MCF 10A (cell line): ENCODE results near the gene ZNFX1. TPM values are rescaled to one million over a fixed set of nuclear protein-coding genes. Genes with fewer than 3 reads are reported as not detected.

Experiments
- BruUV-seq: library from RNA; stranded (reverse); fragments of 400-500 nt; replicated peaks from 2 replicates; lab custom pipeline; 2021; lab: Mats Ljungman, UMichigan
- CTCF ChIA-PET: fragments of 300-600 bp; sonication (Branson Sonifier 250); formaldehyde crosslinking; extraction: SDS; loops from one replicate; lab custom pipeline; 2021; ENCODE audit warnings: antibody characterized with exemption, inconsistent platforms; lab: Yijun Ruan, JAX
- POLR2A ChIA-PET: fragments of 300-600, 350-650 bp; sonication (Branson Sonifier 250); formaldehyde crosslinking; extraction: SDS; loops from one replicate; lab custom pipeline; 2020; ENCODE audit warnings: antibody characterized with exemption, inconsistent platforms; lab: Yijun Ruan, JAX
- DNase-seq: peaks from one replicate; pipeline ENCODE4 v3.0.0-alpha.2; 2018; ENCODE audit not compliant: unreplicated experiment
- H3K27ac Mint-ChIP-seq: one replicate; pipeline ENCODE4 v1.8.0; 2022; ENCODE audit warnings: mild to moderate bottlenecking, low read depth, mixed read lengths; ENCODE audit not compliant: unreplicated experiment
- H3K27me3 Mint-ChIP-seq: one replicate; pipeline ENCODE4 v1.8.0; 2022; ENCODE audit warnings: mixed read lengths; ENCODE audit not compliant: insufficient read depth, unreplicated experiment
- H3K36me3 Mint-ChIP-seq: one replicate; pipeline ENCODE4 v1.8.0; 2022; ENCODE audit warnings: mild to moderate bottlenecking, moderate library complexity, mixed read lengths; ENCODE audit not compliant: insufficient read depth, unreplicated experiment
- H3K4me1 Mint-ChIP-seq: one replicate; pipeline ENCODE4 v1.8.0; 2022; ENCODE audit warnings: mixed read lengths; ENCODE audit not compliant: insufficient read depth, unreplicated experiment
- H3K4me3 Mint-ChIP-seq: one replicate; pipeline ENCODE4 v1.8.0; 2022; ENCODE audit warnings: mild to moderate bottlenecking, moderate library complexity, mixed read lengths; ENCODE audit not compliant: unreplicated experiment
- H3K9me3 Mint-ChIP-seq: one replicate; pipeline ENCODE4 v1.8.0; 2022; ENCODE audit warnings: mixed read lengths; ENCODE audit not compliant: unreplicated experiment
- CTCF ChIP-seq: fragments of 200-600 bp; IDR thresholded peaks from one replicate; pipeline ENCODE4 v1.8.0; 2022; ENCODE audit warnings: antibody characterized with exemption, mild to moderate bottlenecking; ENCODE audit not compliant: unreplicated experiment
- intact Hi-C: fragments of 100-400 bp; cut with micrococcal nuclease; formaldehyde crosslinking; loops from 2 replicates; pipeline ENCODE4 v1.14.1; 2022
- total RNA-seq: library from RNA; stranded (reverse); gene quantifications from 2 replicates; pipeline ENCODE4 v1.2.3, GENCODE V29; 2022

The ZNFX1 gene
- total RNA-seq, 1 experiment from 2014 or later, result 24.3 TPM

- TF ChIP-seq CTCF, result no peak
- CTCF ChIA-PET, result interaction anchor here (0.6 kb wide), 1 partner anchor 71 kb away, joined by 3 read pairs; no protein-coding TSS in a partner anchor
- BruUV-seq, result no TSS peak
- H3K4me1 Mint-ChIP-seq, result peaks cover 8% of the 10 kb centered on the region
- no peak overlapping the region for H3K4me3 Mint-ChIP-seq
- no peaks in the 10 kb centered on the region for H3K36me3 Mint-ChIP-seq
- no peak overlapping the region for H3K27ac Mint-ChIP-seq
- intact Hi-C loops, result no loop called here
- POLR2A ChIA-PET, result interaction anchor here (0.6 to 1.1 kb wide), 4 partner anchors 21 to 220 kb away, joined by 3 to 4 read pairs (median 3); no protein-coding TSS in a partner anchor
- no peak for DNase-seq
- H3K9me3 Mint-ChIP-seq, result peaks cover 13% of the 10 kb centered on the region
- H3K27me3 Mint-ChIP-seq, result peaks cover 29% of the 10 kb centered on the region
Measured at GRCh38 chr20:49313283-49313682, 35.4 kb upstream of the ZNFX1 start.

GRCh38 chr20:49312661-49313060 lies 34.8 kb upstream of the ZNFX1 start:
- DNase-seq, result no peak
- Mint-ChIP-seq H3K36me3 (no peaks in the 10 kb centered on the region), H3K27me3 (peaks cover 23% of the 10 kb centered on the region), H3K9me3 (peaks cover 13% of the 10 kb centered on the region), H3K27ac (no peak overlapping the region), H3K4me1 (peaks cover 8% of the 10 kb centered on the region), H3K4me3 (no peak overlapping the region)
- CTCF ChIA-PET, result no interaction called here
- no peak for TF ChIP-seq CTCF
- intact Hi-C loops, result no loop called here
- POLR2A ChIA-PET, result interaction anchor here (0.6 to 1.1 kb wide), 3 partner anchors 20 to 39 kb away, joined by 3 to 4 read pairs (median 3); no protein-coding TSS in a partner anchor
- no TSS peak for BruUV-seq

- peaks cover 6% of the 10 kb centered on the region for H3K27me3 Mint-ChIP-seq
- peaks cover 13% of the 10 kb centered on the region for H3K9me3 Mint-ChIP-seq
Measured at GRCh38 chr20:49310705-49311104, 32.8 kb upstream of the ZNFX1 start.

GRCh38 chr20:49308875-49309274 lies 31.0 kb upstream of the ZNFX1 start:
- DNase-seq, result no peak
- peaks cover 13% of the 10 kb centered on the region for H3K9me3 Mint-ChIP-seq
- CTCF ChIA-PET, result no interaction called here
- TF ChIP-seq CTCF, result no peak
- BruUV-seq, result no TSS peak
- H3K27me3 Mint-ChIP-seq, result no peaks in the 10 kb centered on the region
- H3K36me3 Mint-ChIP-seq, result no peaks in the 10 kb centered on the region
- no peak overlapping the region for H3K27ac Mint-ChIP-seq
- peaks cover 8% of the 10 kb centered on the region for H3K4me1 Mint-ChIP-seq
- intact Hi-C loops, result no loop called here
- POLR2A ChIA-PET, result interaction anchor here (2.1 kb wide), 1 partner anchor 17 kb away, joined by 7 read pairs; no protein-coding TSS in a partner anchor
- no peak overlapping the region for H3K4me3 Mint-ChIP-seq

More at GRCh38 chr20:49310705-49311104, 32.8 kb upstream of the ZNFX1 start:
- Mint-ChIP-seq H3K27ac (no peak overlapping the region), H3K4me3 (no peak overlapping the region), H3K4me1 (peaks cover 8% of the 10 kb centered on the region), H3K36me3 (no peaks in the 10 kb centered on the region)
- DNase-seq, result peak; percentile 43
- TF ChIP-seq CTCF, result no peak
- CTCF ChIA-PET, result interaction anchor here (0.5 to 2.1 kb wide), 3 partner anchors 10 to 231 kb away, joined by 3 to 5 read pairs (median 3); no protein-coding TSS in a partner anchor
- POLR2A ChIA-PET, result no interaction called here
- intact Hi-C loops, result no loop called here
- no TSS peak for BruUV-seq
